Middle frontal gyrus (tissue), 1 donor: Measurements from ENCODE around the gene CLPTM1.
"Not testable (repeated sequence)": the region's sequence is repeated elsewhere in the genome, so short reads cannot be mapped to it uniquely, and the experiment has no call there.

Experiments
- DNase-seq: peaks from one replicate; pipeline ENCODE4 v3.0.0-alpha.2; 2015; ENCODE audit warnings: low spot score; ENCODE audit errors: extremely low spot score

The CLPTM1 gene

DNA sequence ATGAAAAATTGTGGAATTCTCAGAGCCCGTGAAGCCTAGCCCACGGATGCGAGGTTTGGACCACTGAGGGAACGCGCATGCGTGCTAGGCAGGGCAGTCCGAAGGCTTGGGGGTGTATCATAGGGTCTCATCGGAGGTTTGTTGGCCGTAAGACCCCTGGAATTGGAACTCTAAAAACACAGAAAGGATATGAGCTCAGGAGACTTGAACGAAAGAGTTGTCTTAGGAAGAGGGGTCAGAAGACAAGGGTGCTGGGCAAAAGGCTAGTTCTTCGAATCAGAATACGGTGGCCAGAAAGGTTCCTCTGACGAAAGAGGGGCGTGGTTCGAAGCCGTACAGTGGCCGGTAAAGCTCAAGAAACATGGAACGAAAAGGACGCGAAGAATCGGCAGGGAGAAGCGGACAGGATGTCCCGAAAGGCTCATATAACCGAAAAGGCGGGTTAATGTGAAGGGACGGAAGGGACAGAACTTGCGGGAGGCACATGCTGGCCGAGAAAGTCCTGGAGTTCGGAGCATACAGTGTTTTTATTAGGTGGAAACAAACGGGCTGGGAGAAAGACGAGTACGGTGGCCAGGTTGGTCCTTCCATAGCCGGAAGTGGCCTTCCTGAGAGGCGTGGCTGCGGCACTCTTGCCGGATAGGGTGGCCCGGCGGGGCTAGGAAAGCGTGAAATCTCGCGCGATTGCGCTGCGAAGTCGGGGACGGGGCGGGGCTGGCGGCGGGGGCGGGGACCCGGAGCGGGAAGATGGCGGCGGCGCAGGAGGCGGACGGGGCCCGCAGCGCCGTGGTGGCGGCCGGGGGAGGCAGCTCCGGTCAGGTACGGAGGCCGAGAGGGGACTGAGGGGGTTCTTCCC is at the start of gene CLPTM1:
CLPTM1 (plus strand) TSS at position 732 of the 856 bp plus-strand sequence; CDS start at position 748, 16 bp downstream.
- peak; percentile 95 for DNase-seq

DNA sequence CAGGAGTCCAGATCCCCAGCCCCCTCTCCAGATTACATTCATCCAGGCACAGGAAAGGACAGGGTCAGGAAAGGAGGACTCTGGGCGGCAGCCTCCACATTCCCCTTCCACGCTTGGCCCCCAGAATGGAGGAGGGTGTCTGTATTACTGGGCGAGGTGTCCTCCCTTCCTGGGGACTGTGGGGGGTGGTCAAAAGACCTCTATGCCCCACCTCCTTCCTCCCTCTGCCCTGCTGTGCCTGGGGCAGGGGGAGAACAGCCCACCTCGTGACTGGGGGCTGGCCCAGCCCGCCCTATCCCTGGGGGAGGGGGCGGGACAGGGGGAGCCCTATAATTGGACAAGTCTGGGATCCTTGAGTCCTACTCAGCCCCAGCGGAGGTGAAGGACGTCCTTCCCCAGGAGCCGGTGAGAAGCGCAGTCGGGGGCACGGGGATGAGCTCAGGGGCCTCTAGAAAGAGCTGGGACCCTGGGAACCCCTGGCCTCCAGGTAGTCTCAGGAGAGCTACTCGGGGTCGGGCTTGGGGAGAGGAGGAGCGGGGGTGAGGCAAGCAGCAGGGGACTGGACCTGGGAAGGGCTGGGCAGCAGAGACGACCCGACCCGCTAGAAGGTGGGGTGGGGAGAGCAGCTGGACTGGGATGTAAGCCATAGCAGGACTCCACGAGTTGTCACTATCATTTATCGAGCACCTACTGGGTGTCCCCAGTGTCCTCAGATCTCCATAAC is 49.6 kb upstream of the CLPTM1 start, which contains the start of gene APOE:
APOE (plus strand) TSS at position 360 of the 724 bp plus-strand sequence. CDS start 829 bp downstream, outside the sequence.
- DNase-seq, result no peak

DNA sequence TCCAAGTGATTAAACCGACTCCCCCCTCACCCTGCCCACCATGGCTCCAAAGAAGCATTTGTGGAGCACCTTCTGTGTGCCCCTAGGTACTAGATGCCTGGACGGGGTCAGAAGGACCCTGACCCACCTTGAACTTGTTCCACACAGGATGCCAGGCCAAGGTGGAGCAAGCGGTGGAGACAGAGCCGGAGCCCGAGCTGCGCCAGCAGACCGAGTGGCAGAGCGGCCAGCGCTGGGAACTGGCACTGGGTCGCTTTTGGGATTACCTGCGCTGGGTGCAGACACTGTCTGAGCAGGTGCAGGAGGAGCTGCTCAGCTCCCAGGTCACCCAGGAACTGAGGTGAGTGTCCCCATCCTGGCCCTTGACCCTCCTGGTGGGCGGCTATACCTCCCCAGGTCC is 47.6 kb upstream of the CLPTM1 start:
- DNase-seq, result no peak

DNA sequence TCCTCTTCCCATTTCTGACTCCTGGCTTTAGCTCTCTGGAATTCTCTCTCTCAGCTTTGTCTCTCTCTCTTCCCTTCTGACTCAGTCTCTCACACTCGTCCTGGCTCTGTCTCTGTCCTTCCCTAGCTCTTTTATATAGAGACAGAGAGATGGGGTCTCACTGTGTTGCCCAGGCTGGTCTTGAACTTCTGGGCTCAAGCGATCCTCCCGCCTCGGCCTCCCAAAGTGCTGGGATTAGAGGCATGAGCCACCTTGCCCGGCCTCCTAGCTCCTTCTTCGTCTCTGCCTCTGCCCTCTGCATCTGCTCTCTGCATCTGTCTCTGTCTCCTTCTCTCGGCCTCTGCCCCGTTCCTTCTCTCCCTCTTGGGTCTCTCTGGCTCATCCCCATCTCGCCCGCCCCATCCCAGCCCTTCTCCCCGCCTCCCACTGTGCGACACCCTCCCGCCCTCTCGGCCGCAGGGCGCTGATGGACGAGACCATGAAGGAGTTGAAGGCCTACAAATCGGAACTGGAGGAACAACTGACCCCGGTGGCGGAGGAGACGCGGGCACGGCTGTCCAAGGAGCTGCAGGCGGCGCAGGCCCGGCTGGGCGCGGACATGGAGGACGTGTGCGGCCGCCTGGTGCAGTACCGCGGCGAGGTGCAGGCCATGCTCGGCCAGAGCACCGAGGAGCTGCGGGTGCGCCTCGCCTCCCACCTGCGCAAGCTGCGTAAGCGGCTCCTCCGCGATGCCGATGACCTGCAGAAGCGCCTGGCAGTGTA is 46.9 kb upstream of the CLPTM1 start:
- no peak for DNase-seq

GRCh38 chr19:44908836-44909261 is 46.3 kb upstream of the CLPTM1 start:
- DNase-seq, result no peak

DNA sequence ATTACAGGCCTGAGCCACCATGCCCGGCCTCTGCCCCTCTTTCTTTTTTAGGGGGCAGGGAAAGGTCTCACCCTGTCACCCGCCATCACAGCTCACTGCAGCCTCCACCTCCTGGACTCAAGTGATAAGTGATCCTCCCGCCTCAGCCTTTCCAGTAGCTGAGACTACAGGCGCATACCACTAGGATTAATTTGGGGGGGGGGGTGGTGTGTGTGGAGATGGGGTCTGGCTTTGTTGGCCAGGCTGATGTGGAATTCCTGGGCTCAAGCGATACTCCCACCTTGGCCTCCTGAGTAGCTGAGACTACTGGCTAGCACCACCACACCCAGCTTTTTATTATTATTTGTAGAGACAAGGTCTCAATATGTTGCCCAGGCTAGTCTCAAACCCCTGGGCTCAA is 45.4 kb upstream of the CLPTM1 start:
- no peak for DNase-seq

DNA sequence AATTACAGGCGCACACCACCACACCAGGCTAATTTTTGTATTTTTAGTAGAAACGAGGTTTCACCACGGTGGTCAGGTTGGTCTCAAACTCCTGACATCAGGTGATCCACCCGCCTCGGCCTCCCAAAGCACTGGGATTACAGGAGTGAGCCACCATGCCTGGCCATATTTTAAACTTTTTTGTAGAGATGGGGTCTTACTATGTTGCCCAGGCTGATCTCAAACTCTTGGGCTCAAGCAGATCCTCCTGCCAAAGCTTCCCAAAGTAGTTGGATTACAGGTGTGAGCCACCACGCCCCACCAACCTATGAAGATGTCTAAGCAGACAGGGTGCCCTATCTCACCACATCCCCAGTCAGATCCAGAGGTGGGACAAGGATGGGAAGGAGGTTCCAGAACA is 43.3 kb upstream of the CLPTM1 start:
- DNase-seq, result not testable (repeated sequence)

DNA sequence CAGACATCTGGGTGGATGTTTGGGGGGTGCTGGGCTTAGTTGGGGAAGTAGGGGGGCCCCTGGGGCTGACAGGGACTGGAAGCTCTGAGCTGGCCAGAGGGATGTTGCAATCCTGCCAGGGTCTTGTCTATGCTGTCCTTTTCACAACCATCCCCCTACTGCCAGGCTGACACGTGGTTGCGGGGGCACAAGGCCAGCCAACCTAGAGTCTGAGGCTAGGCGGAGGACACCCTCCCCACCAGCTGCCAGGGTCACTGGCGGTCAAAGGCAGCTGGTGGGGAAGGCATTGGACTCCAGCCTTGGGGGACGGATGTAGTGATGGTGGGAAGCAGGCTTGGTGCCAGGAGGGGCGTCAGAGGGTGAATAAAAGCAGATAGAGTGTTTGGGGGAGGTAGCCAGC is 42.3 kb upstream of the CLPTM1 start:
- DNase-seq, result peak; percentile 65

- DNase-seq, result not testable (repeated sequence)
Measured at GRCh38 chr19:44913512-44914432, 41.4 kb upstream of the CLPTM1 start.

DNA sequence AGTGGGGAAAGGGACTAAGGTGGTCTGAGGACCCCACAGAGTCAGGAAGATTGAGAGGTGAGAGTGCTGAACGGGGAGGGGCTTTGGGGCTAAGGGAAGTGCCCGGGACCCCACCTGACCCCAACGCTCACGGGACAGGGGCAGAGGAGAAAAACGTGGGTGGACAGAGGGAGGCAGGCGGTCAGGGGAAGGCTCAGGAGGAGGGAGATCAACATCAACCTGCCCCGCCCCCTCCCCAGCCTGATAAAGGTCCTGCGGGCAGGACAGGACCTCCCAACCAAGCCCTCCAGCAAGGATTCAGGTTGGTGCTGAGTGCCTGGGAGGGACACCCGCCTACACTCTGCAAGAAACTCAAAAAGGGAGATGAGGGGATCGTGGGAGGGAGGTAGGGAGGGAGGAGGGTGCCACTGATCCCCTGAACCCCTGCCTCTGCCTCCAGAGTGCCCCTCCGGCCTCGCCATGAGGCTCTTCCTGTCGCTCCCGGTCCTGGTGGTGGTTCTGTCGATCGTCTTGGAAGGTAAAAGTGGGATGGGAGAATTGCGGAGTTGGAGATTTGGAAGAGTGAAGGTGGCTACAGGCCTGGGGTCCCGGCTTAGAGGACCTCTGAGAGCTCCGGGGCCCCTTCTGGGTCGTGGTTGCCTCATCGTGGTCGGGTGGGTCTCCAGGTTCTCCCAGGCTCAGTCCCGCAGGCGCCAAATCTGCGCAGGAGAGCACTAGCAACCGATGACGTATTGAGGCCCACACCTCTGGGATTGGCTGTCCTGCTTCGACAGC is 40.6 kb upstream of the CLPTM1 start, which contains the start of gene APOC1:
APOC1 (plus strand) TSS at position 176 of the 774 bp plus-strand sequence; CDS start at position 460, 284 bp downstream.
- peak; percentile 70 for DNase-seq

GRCh38 chr19:44924243-44924725 is 30.9 kb upstream of the CLPTM1 start:
- DNase-seq, result no peak

GRCh38 chr19:44925114-44925891 is 29.9 kb upstream of the CLPTM1 start:
- peak; percentile 72 for DNase-seq

GRCh38 chr19:44926245-44927077 is 28.7 kb upstream of the CLPTM1 start:
- DNase-seq, result not testable (repeated sequence)

DNA sequence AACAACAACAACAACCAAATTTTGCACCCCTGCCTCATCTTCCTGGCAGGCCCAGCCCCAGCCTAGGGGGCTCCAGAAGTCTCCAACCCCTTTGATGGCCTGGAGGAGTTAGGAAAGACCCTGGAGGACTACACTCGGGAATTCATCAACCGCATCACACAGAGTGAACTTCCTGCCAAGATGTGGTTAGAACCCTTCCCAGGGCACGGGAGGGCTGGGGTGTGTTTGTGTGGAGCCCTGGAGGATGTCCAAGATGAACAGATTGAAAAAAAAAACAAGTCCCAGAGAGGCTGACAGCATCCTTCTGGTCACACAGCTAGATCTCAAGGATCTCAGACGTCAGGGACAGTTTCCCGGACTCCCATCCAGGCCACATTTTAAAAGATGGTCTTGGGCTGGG is 27.4 kb upstream of the CLPTM1 start:
- no peak for DNase-seq

- no peak for DNase-seq
Measured at GRCh38 chr19:44930088-44930487, 25.1 kb upstream of the CLPTM1 start.

DNA sequence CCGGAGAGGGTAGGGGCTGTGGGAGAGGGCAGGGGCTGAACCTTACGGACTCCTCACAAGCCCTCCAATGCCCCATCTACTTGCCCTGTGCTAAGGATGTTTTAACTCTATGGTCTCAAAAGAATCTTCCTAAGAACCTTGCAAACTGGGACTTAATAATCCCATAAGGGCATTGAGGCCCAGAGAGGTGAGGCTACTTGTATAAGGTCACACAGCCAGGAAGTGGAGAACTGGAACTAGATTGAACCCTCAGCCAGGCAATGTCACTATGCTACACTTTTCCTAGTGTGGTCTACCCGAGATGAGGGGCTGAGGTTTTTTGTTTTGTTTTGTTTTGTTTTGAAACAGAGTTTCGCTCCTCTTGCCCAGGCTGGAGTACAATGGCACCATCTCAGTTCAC is 23.6 kb upstream of the CLPTM1 start:
- DNase-seq, result no peak

DNA sequence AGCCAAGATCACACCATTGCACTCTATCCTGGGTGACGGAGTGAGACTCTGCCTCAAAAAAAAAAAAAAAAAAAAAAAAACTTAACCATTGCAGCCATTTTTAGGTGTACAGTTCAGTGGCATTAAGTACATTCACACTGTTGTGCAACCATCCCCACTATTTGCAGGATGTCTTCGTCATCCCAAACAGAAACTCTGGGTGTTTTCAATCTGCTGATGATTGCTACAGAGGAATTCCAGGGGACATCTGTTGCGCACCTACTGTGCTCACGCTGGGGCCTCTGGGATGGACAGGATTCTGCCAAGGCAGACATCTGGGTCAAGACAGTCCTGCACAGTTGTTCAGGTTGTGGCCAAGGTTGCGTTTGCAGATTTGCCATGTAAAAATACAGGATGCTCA is 15.5 kb upstream of the CLPTM1 start:
- DNase-seq, result no peak

DNA sequence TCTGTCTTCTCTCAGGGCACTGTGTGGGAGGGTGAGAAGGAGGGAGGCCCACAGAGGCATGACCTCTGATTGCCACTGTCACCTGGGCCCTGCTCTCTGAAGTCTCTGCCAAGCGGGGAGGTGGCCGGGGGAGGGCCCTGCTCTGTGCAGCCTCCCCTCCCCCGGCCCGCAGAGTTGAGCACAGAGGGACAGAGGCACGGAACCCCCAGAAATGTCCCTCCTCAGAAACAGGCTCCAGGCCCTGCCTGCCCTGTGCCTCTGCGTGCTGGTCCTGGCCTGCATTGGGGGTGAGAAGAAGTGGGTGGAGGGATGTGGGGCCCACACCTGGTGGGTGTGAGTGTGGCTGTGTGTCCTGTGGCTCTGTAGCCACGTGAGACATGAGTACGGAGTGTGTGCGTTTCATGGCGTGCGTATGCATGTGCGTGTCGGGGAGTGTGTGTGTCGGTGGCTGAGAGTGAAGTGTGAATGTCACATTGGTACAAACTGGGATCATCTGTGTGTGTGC is 13.1 kb upstream of the CLPTM1 start, which contains the start of gene APOC4:
APOC4 (plus strand) TSS at position 171 of the 505 bp plus-strand sequence; CDS start at position 212, 41 bp downstream.
- no peak for DNase-seq
